ENCODE results near the gene NFATC2.

Gene NFATC2

GRCh38 chr20:51409192-51409880 is 133.2 kb downstream of the NFATC2 start:
- no peak for DNase-seq

- no peak for DNase-seq
These were observed 138.0 kb downstream of the NFATC2 start for GRCh38 chr20:51404297-51405060.

- no peak for DNase-seq
These were observed 138.9 kb downstream of the NFATC2 start for GRCh38 chr20:51403466-51404220.

GRCh38 chr20:51402201-51402600 is 140.3 kb downstream of the NFATC2 start:
- DNase-seq, result no peak

- no peak for DNase-seq
These were observed 141.0 kb downstream of the NFATC2 start for GRCh38 chr20:51401496-51401895.

GRCh38 chr20:51400051-51400926 is 142.2 kb downstream of the NFATC2 start:
- no peak for DNase-seq

GRCh38 chr20:51399006-51399890 is 143.3 kb downstream of the NFATC2 start:
- DNase-seq, result no peak

- no peak for DNase-seq
These were observed 144.0 kb downstream of the NFATC2 start for GRCh38 chr20:51398552-51398951.

- no peak for DNase-seq
These were observed 144.4 kb downstream of the NFATC2 start for GRCh38 chr20:51398083-51398482.

GRCh38 chr20:51397137-51397536 is 145.4 kb downstream of the NFATC2 start:
- DNase-seq, result no peak

- DNase-seq, result no peak
These were observed 146.1 kb downstream of the NFATC2 start for GRCh38 chr20:51396365-51396909.

- no peak for DNase-seq
These were observed 147.8 kb downstream of the NFATC2 start for GRCh38 chr20:51394706-51395105.

GRCh38 chr20:51393571-51393970 is 148.9 kb downstream of the NFATC2 start:
- no peak for DNase-seq

GRCh38 chr20:51392614-51393186 is 149.8 kb downstream of the NFATC2 start:
- no peak for DNase-seq

GRCh38 chr20:51391926-51392325 is 150.6 kb downstream of the NFATC2 start:
- no peak for DNase-seq

GRCh38 chr20:51389543-51390264 is 152.8 kb downstream of the NFATC2 start:
- no peak for DNase-seq

- no peak for DNase-seq
These were observed 153.6 kb downstream of the NFATC2 start for GRCh38 chr20:51388756-51389542.

GRCh38 chr20:51388227-51388626 is 154.3 kb downstream of the NFATC2 start:
- DNase-seq, result no peak

GRCh38 chr20:51387125-51387875 is 155.2 kb downstream of the NFATC2 start:
- DNase-seq, result no peak

Data from cerebellar nuclear complex (tissue), 1 donor.